Panc1 (cell line): Measurements from ENCODE around the gene TUFT1. TPM values are rescaled to one million over a fixed set of nuclear protein-coding genes. Genes with fewer than 3 reads are reported as not detected.

ENCODE experiments used
- ATAC-seq: fragments of 200-7000 bp; cut with Tn5 transposase; 2 replicates; pipeline ENCODE4 v1.9.1; 2020; ENCODE audit warnings: mild to moderate bottlenecking, moderate library complexity
- BruUV-seq: library from RNA; stranded (reverse); fragments of 400-500 nt; replicated peaks from 2 replicates; lab custom pipeline; 2021; lab: Mats Ljungman, UMichigan
- CTCF ChIA-PET: fragments of 300-600 bp; sonication (Branson Sonifier 250); formaldehyde crosslinking; loops from one replicate; lab custom pipeline; 2022; ENCODE audit warnings: antibody characterized with exemption; lab: Charles Lee
- POLR2A ChIA-PET: fragments of 300-600 bp; sonication (Branson Sonifier 250); formaldehyde crosslinking; loops from one replicate; lab custom pipeline; 2022; ENCODE audit warnings: antibody characterized with exemption; lab: Charles Lee
- DNase-seq: peaks from one replicate; pipeline ENCODE4 v3.0.0-alpha.2; 2010; ENCODE audit warnings: low read depth, low spot score
- H3K27ac ChIP-seq: 2 replicates; pipeline ENCODE4 v1.5.1; 2011; ENCODE audit warnings: mild to moderate bottlenecking, low read length, inconsistent platforms
- H3K27me3 ChIP-seq: fragments of 200-500 bp; sonication (Bioruptor generic); 2 replicates; pipeline ENCODE4 v1.6.0; 2014; ENCODE audit warnings: low read length, inconsistent platforms; ENCODE audit not compliant: control insufficient read depth, insufficient read depth
- H3K36me3 ChIP-seq: fragments of 200-500 bp; sonication (Bioruptor generic); 2 replicates; pipeline ENCODE4 v1.5.1; 2014; ENCODE audit warnings: inconsistent platforms, mild to moderate bottlenecking, low read length, moderate library complexity; ENCODE audit not compliant: control insufficient read depth, insufficient read depth
- H3K4me1 ChIP-seq: 2 replicates; pipeline ENCODE4 v1.5.1; 2011; ENCODE audit warnings: inconsistent platforms, mild to moderate bottlenecking, low read length, moderate library complexity; ENCODE audit not compliant: control insufficient read depth, insufficient read depth
- H3K4me3 ChIP-seq, 2 experiments: 2 replicates each; pipeline ENCODE4 v1.5.1; 2011 to 2012; ENCODE audit warnings: low read depth in 2 of 2, low read length in 2 of 2, mild to moderate bottlenecking in 2 of 2, inconsistent platforms in 1 of 2, moderate library complexity in 1 of 2
- H3K9me3 ChIP-seq: fragments of 200-500 bp; sonication (Bioruptor generic); 2 replicates; pipeline ENCODE4 v1.5.1; 2014; ENCODE audit warnings: low read depth, mild to moderate bottlenecking, inconsistent platforms, low read length, moderate library complexity; ENCODE audit not compliant: control insufficient read depth, insufficient read depth
- CTCF ChIP-seq: fragments of 450-650 bp; IDR thresholded peaks from 2 replicates; pipeline ENCODE4 v1.5.1; 2017; ENCODE audit warnings: mild to moderate bottlenecking
- POLR2AphosphoS5 ChIP-seq: IDR thresholded peaks from 2 replicates; pipeline ENCODE4 v1.6.1; 2012; ENCODE audit warnings: mild to moderate bottlenecking, low read depth, low read length, moderate library complexity
- REST ChIP-seq, 2 experiments: IDR thresholded peaks; 2 replicates each; pipeline ENCODE4 v1.6.1; 2011 to 2012; ENCODE audit warnings: low read depth in 2 of 2, control low read depth in 1 of 2, low read length in 1 of 2, mild to moderate bottlenecking in 1 of 2, moderate library complexity in 1 of 2; ENCODE audit not compliant: insufficient read depth in 1 of 2
- SIN3A ChIP-seq: IDR thresholded peaks from 2 replicates; pipeline ENCODE4 v1.6.1; 2012; ENCODE audit warnings: low read depth, mild to moderate bottlenecking, low read length, moderate library complexity, borderline replicate concordance; ENCODE audit not compliant: insufficient read depth
- TCF7L2 ChIP-seq: IDR thresholded peaks from 2 replicates; pipeline ENCODE4 v1.6.1; 2011; ENCODE audit warnings: mild to moderate bottlenecking, low read depth, low read length, inconsistent platforms
- in situ Hi-C: cut with HindIII; loops from 2 replicates; pipeline ENCODE4 v1.10.0; 2016; ENCODE audit warnings: low sequenced_read_pairs, low pct_unique_long_range_greater_than_20kb
- intact Hi-C: fragments of 100-400 bp; cut with micrococcal nuclease; formaldehyde crosslinking; loops from one replicate; pipeline ENCODE4 v1.10.0; 2022; ENCODE audit not compliant: unreplicated experiment
- total RNA-seq: library from RNA; stranded (reverse); gene quantifications from one replicate; pipeline ENCODE4 v1.2.1, GENCODE V29; 2021; ENCODE audit not compliant: unreplicated experiment

The TUFT1 gene
- total RNA-seq, 1 experiment from 2014 or later = 66.4 TPM

GRCh38 chr1:151499930-151500329, 40.2 kb upstream of the TUFT1 start:
- Histone ChIP-seq H3K4me1 (peaks cover 7% of the 10 kb centered on the region), H3K9me3 (no peaks in the 10 kb centered on the region), H3K4me3 (no peak overlapping the region), H3K27me3 (no peaks in the 10 kb centered on the region), H3K27ac (no peak overlapping the region), H3K36me3 (no peaks in the 10 kb centered on the region)
- DNase-seq (no peak), ATAC-seq (no peak)
- intact Hi-C loops (no loop called here), in situ Hi-C loops (no loop called here)
- ChIA-PET CTCF (no interaction called here), POLR2A (no interaction called here)
- no TSS peak for BruUV-seq
- no peak for TF ChIP-seq REST (IDR thresholded peaks at IDR 0.05; ENCODE audit: insufficient read depth in 1 of 2, low read depth in 2 of 2, low read length in 1 of 2)
- no peak for TF ChIP-seq CTCF
- no peak for TF ChIP-seq POLR2AphosphoS5
- no peak for TF ChIP-seq SIN3A
- TF ChIP-seq TCF7L2 = no peak

- no peaks in the 10 kb centered on the region for H3K36me3 ChIP-seq
- BruUV-seq = no TSS peak
- ChIA-PET CTCF (no interaction called here), POLR2A (no interaction called here)
- no peaks in the 10 kb centered on the region for H3K9me3 ChIP-seq
- ATAC-seq (no peak), DNase-seq (no peak)
- no peak overlapping the region for H3K4me3 ChIP-seq
- in situ Hi-C loops = no loop called here
- TF ChIP-seq SIN3A = no peak
- no peak; the same call in 1 of the 2 replicates for TF ChIP-seq CTCF
- TF ChIP-seq POLR2AphosphoS5 = no peak
- no peaks in the 10 kb centered on the region for H3K27me3 ChIP-seq
- intact Hi-C loops = no loop called here
- H3K4me1 ChIP-seq = no peaks in the 10 kb centered on the region; the same call in 1 of the 2 replicates
- no peak overlapping the region for H3K27ac ChIP-seq
These were observed 38.6 kb upstream of the TUFT1 start for GRCh38 chr1:151501474-151501873.
